SK-N-MC (cell line): Measurements from ENCODE around the gene TEDC2.
A peak's percentile ranks its signal among the peaks of the same experiment; 100 is the strongest.

Experiments
- DNase-seq: peaks from one replicate; pipeline ENCODE4 v3.0.0-alpha.2; 2011; ENCODE audit warnings: low read depth, low spot score
- H3K27ac ChIP-seq: fragments of 200-600 bp; sonication (generic); 2 replicates; pipeline ENCODE4 v1.5.1; 2016; ENCODE audit warnings: mixed run types
- H3K36me3 ChIP-seq: fragments of 200-600 bp; sonication (generic); 2 replicates; pipeline ENCODE4 v1.6.1; 2017; ENCODE audit warnings: antibody characterized with exemption, low read length, mixed read lengths; ENCODE audit not compliant: insufficient read depth
- H3K4me3 ChIP-seq: fragments of 200-600 bp; sonication (generic); 2 replicates; pipeline ENCODE4 v1.5.1; 2016
- H3K9ac ChIP-seq: fragments of 200-600 bp; sonication (generic); 2 replicates; pipeline ENCODE4 v1.8.0; 2017; ENCODE audit warnings: mixed run types, mixed read lengths; ENCODE audit not compliant: insufficient read length
- H3K9me3 ChIP-seq: fragments of 200-600 bp; sonication (generic); 2 replicates; pipeline ENCODE4 v1.6.1; 2017; ENCODE audit warnings: low read depth, mild to moderate bottlenecking, antibody characterized with exemption, low read length, moderate library complexity, mixed read lengths
- EZH2 ChIP-seq: fragments of 200-600 bp; sonication (generic); IDR thresholded peaks from one replicate; pipeline ENCODE4 v1.6.1; 2017; ENCODE audit warnings: antibody characterized with exemption
- FOXP2 ChIP-seq: optimal IDR thresholded peaks from 2 replicates; pipeline ENCODE3; 2011; ENCODE audit warnings: mild to moderate bottlenecking, moderate library complexity; ENCODE audit not compliant: insufficient read depth; ENCODE audit errors: extremely low read length, control extremely low read depth
- POLR2AphosphoS5 ChIP-seq: IDR thresholded peaks from 2 replicates; pipeline ENCODE4 v1.6.1; 2012; ENCODE audit warnings: mild to moderate bottlenecking, low read depth, low read length, borderline replicate concordance

The TEDC2 gene

GRCh38 chr16:2513405-2514332 lies 53.8 kb downstream of the TEDC2 start, which contains the start of gene ATP6V0C:
Gene ATP6V0C (plus strand): TSS chr16:2513952. CDS start chr16:2514104, 152 bp downstream.
- DNase-seq = no peak
- Histone ChIP-seq H3K9ac (peak within 1 kb of the TSS; percentile 97), H3K36me3 (no peaks in the 10 kb centered on the region), H3K9me3 (no peaks in the 10 kb centered on the region), H3K4me3 (peak within 1 kb of the TSS; percentile 95), H3K27ac (peak within 1 kb of the TSS; percentile 93)
- TF ChIP-seq EZH2 = no peak
- peak; percentile 21 for TF ChIP-seq FOXP2
- TF ChIP-seq POLR2AphosphoS5 = peak; percentile 78
